ENCODE results near the gene CSNK2A2. TPM values are rescaled to one million over a fixed set of nuclear protein-coding genes. Genes with fewer than 3 reads are reported as not detected.

Gene CSNK2A2
- 10 to 100 TPM; 20.8 to 72.6 (median 33.4) TPM for total RNA-seq

DNA sequence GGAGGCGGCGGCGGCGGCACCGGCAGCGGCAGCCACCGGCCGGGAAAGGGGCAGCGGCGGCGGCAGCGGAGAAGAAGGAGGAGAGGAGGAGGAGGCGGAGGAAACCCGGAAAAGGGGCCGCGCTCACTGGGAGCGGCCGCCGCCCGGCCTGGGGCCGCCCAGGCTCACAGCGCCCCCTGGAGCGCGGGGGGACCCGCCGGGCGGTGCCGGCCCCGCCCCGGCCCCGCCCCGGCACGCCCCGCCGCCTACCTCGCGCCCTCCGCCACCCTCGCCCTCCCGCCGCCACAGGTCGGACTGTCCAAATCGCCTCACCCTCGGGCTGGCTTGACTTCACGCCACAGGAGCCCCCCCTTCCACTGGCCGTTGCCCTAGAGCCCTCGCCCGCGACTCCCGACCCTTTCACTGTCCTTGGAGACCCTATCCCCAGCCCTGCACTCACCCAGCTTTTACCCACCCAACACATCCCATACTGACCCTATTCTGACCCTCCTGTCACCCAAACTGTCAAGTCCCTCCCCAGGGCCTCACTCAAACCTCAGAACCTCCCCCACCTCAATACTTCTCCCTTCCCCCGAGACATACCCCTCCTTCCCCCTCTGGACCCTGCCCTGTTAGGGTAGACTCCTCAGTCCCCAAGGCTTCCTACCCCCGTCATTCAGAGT lies at the start of gene CSNK2A2:
TSS of gene CSNK2A2 (minus strand) at position 85 of the 662 bp plus-strand sequence. CDS start 370 bp downstream, outside the sequence.
- Histone ChIP-seq H3K27ac (no peak within 1 kb of the TSS), H3K4me3 (peak within 1 kb of the TSS; percentile 86 to 100 (median 94)), H3K4me1 (replicated peaks in 1 of 2) (peaks cover 5 to 12% of the 10 kb centered on the region in 2 donors)
- in situ Hi-C loops (cut with MboI; ENCODE audit: low pct_unique_long_range_greater_than_20kb in 2 of 9, low sequenced_read_pairs in 9 of 9, unreplicated experiment in 9 of 9), result no loop called here
- 20% methylated on average over 1 of the region's 52 CpGs; no CpG with 5 or more reads in 9 of the 10 experiments for WGBS, 10 experiments
- peak; percentile 87 to 95 (median 92) for ATAC-seq (replicated peaks in 6 of 8)

DNA sequence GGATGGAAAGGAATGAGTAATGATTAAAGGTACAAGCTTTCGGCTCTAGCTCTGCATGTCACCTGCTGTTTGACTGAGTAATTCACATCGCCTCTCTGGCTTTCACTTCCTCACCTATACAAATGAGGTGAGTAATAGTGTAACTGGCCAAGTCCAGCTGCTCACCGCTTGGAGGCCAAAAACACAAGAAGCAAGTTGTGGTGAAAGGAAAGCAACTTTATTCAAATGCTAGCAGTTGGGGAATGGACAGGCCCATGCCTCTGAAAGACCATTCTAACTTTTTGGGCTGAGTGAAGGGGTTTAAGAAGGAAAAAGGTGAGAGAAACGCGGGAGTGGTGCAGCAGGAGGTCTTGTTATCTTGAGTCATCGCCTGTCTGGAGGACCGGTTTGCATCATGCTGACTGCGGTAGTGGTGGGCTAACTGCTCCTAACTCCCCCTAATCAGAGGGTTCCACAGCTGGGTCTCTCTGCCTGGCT lies 45.7 kb upstream of the CSNK2A2 start:
- Histone ChIP-seq H3K4me3 (no peak overlapping the region), H3K27ac (no peak overlapping the region), H3K4me1 (replicated peaks in 1 of 2) (no peaks in the 10 kb centered on the region)
- ATAC-seq (replicated peaks in 6 of 8), result peak in 1 of 8 experiments; percentile 27
- 10 to 82% (median 60%) methylated on average over 2 to 8 of the region's 8 CpGs for WGBS, 10 experiments
- in situ Hi-C loops (cut with MboI; ENCODE audit: low pct_unique_long_range_greater_than_20kb in 2 of 9, low sequenced_read_pairs in 9 of 9, unreplicated experiment in 9 of 9), result no loop called here

DNA sequence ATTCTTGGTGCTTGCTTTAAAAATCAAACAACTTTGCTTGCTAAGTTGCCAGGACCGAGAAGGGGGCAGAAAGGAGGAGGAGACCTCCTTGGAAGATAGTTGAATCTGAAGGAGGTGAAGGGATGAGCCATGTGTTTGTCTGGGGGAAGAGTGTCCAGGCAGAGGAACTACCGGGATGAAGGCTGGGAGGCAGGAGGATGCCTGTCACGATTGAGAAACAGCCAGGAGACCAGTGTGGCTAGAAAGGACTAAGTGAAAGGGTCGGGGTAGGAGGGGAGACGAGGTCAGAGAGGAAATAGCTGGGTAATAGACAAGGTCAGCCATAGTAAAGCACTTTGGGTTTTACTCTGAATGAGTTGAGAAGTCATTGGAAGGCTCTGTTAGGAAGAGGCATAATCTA lies 38.9 kb upstream of the CSNK2A2 start:
- ATAC-seq (replicated peaks in 6 of 8), result peak in 4 of 8 experiments; percentile 9 to 18 (median 16)
- 7 to 83% (median 26%) methylated on average over 1 to 5 of the region's 5 CpGs; no CpG with 5 or more reads in 4 of the 10 experiments for WGBS, 10 experiments
- H3K4me1 ChIP-seq (replicated peaks in 1 of 2), result no peaks in the 10 kb centered on the region
- no peak overlapping the region for H3K4me3 ChIP-seq
- in situ Hi-C loops (cut with MboI; ENCODE audit: low pct_unique_long_range_greater_than_20kb in 2 of 9, low sequenced_read_pairs in 9 of 9, unreplicated experiment in 9 of 9), result no loop called here
- no peak overlapping the region for H3K27ac ChIP-seq

DNA sequence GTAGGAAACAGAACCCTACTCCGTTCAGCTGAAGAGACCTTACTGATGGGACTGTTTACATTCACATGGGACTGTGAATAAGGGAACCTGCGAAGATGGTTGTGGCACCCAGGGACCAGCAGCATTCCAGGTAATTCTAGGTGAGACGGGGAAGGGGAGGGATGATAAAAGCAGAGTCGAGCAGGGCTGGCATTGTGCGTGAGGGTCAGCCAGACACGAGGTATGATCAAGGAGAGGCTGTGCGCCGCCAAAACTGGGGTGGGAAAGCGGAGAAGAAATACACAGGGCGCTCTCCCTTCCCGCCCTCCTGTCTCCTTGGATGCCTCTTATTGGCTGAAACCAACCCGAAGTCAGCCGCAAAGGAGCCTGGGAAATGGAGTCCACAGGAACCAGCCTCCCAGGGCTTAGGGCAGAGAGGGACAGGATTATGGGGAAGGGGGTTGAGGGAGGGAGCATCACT lies 38.4 kb upstream of the CSNK2A2 start:
- WGBS, 10 experiments, result 0 to 7% (median 0%) methylated on average over 1 to 7 of the region's 13 CpGs; no CpG with 5 or more reads in 3 of the 10 experiments
- Histone ChIP-seq H3K4me3 (peak overlapping the region; percentile 38 to 55 (median 46)), H3K4me1 (replicated peaks in 1 of 2) (no peaks in the 10 kb centered on the region), H3K27ac (no peak overlapping the region)
- in situ Hi-C loops (cut with MboI; ENCODE audit: low pct_unique_long_range_greater_than_20kb in 2 of 9, low sequenced_read_pairs in 9 of 9, unreplicated experiment in 9 of 9), result no loop called here
- peak; percentile 93 to 100 (median 99) for ATAC-seq (replicated peaks in 6 of 8)

DNA sequence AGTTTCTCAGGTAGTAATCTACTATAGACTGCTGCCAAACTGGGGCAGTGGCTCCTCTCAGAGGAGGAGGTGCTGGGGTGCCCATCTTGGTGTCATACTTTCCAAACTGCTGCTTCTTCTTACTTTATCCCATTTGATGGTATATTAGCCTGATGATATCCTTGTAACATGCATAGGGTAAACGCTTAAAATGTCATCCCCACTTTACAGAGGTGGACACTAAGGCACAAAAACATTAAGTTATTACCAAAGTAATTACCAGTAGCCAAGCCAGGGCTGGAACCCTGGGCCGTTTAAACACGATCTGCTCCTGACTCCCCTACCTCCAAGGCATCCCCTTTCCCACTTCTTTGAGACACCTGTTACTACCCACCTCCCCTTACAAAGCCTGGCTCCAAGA lies 37.8 kb upstream of the CSNK2A2 start:
- in situ Hi-C loops (cut with MboI; ENCODE audit: low pct_unique_long_range_greater_than_20kb in 2 of 9, low sequenced_read_pairs in 9 of 9, unreplicated experiment in 9 of 9), result no loop called here
- WGBS, 10 experiments, result 0 to 67% (median 38%) methylated on average over 1 to 3 of the region's 3 CpGs; no CpG with 5 or more reads in 2 of the 10 experiments
- no peaks in the 10 kb centered on the region for H3K4me1 ChIP-seq (replicated peaks in 1 of 2)
- ATAC-seq (replicated peaks in 6 of 8), result no peak
- H3K4me3 ChIP-seq, result no peak overlapping the region
- H3K27ac ChIP-seq, result no peak overlapping the region

DNA sequence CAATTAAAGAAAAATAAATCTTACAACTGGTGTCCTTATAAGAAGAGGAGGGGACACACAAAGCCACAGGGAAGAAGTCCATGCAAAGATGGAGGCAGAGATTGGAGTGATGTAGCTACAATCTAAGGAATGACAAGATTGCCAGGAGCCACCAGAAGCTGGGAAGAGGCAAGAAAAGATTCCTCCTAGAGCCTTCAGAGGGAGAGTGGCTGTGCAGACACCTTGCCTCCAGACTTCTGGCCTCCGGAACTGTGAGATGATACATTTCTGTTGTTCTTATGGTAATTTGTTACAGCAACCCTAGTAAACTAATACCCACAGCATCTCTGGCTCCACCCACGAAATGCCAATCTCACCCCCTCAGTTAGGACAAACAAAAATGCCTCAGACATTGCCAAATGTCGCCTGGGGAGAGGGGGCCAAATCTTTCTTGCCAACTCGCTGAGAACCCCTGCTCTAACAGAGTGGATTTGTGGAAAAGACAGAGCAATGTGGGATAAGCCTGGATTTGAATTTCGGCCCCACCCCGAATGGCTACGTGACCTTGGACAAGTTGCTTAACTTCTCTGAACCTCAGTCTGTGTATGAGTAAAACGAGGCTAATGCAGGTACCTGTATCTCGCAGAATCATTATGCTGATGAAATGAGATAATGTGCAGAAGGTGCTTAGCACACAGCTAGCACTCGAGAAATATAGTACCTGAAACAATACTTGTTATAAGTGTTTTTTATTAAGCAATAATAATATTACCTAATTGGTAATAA lies 37.1 kb upstream of the CSNK2A2 start:
- Histone ChIP-seq H3K4me1 (replicated peaks in 1 of 2) (no peaks in the 10 kb centered on the region), H3K27ac (no peak overlapping the region), H3K4me3 (no peak overlapping the region)
- WGBS, 10 experiments, result 0 to 66% (median 57%) methylated on average over 2 to 10 of the region's 10 CpGs; no CpG with 5 or more reads in 1 of the 10 experiments
- in situ Hi-C loops (cut with MboI; ENCODE audit: low pct_unique_long_range_greater_than_20kb in 2 of 9, low sequenced_read_pairs in 9 of 9, unreplicated experiment in 9 of 9), result no loop called here
- ATAC-seq (replicated peaks in 6 of 8), result no peak

DNA sequence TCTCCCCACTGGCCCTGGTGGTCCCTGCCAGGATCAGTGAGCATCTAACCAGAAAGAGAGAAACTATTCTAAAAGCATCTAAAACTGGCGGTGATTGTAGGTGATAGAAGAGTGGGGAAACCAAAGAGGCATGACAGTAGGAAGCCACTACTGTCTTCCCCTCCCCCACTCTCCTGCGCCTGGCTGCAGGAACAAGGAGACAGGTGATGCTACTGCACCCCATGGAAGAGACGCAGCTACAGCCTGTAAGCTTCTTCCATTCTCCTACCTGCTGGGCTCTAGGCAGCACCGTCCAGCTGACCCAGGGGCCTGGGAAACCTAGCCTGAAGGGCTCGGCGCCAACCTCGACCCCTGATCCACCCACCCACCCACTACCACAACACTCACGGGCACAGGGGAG lies 32.4 kb upstream of the CSNK2A2 start:
- H3K4me1 ChIP-seq (replicated peaks in 1 of 2), result no peaks in the 10 kb centered on the region
- in situ Hi-C loops (cut with MboI; ENCODE audit: low pct_unique_long_range_greater_than_20kb in 2 of 9, low sequenced_read_pairs in 9 of 9, unreplicated experiment in 9 of 9), result no loop called here
- WGBS, 10 experiments, result 29 to 100% (median 80%) methylated on average over 1 to 2 of the region's 8 CpGs; no CpG with 5 or more reads in 5 of the 10 experiments
- H3K27ac ChIP-seq, result no peak overlapping the region
- no peak overlapping the region for H3K4me3 ChIP-seq
- no peak for ATAC-seq (replicated peaks in 6 of 8)

DNA sequence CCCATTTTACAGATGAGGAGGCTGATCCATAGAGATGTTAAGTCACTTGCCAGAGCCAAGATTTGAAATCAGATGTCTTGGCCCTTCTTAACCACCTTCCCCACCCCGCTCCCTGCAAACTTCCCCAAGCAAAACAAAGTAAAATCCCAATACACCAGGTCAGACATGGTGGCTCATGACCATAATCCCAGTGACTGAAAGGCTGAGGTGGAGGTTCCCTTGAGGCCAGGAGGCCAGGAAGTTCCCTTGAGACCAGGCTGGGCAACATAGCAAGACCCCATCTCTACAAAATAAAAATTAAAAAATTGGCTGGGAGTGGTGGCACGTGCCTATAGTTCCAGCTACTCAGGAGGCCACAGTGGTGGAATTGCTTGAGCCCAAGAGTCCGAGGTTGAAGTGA lies 28.9 kb upstream of the CSNK2A2 start:
- ATAC-seq (replicated peaks in 6 of 8), result no peak
- Histone ChIP-seq H3K4me3 (no peak overlapping the region), H3K4me1 (replicated peaks in 1 of 2) (no peaks in the 10 kb centered on the region), H3K27ac (no peak overlapping the region)
- in situ Hi-C loops (cut with MboI; ENCODE audit: low pct_unique_long_range_greater_than_20kb in 2 of 9, low sequenced_read_pairs in 9 of 9, unreplicated experiment in 9 of 9), result no loop called here
- 0 to 92% (median 44%) methylated on average over 1 to 2 of the region's 3 CpGs; no CpG with 5 or more reads in 6 of the 10 experiments for WGBS, 10 experiments

DNA sequence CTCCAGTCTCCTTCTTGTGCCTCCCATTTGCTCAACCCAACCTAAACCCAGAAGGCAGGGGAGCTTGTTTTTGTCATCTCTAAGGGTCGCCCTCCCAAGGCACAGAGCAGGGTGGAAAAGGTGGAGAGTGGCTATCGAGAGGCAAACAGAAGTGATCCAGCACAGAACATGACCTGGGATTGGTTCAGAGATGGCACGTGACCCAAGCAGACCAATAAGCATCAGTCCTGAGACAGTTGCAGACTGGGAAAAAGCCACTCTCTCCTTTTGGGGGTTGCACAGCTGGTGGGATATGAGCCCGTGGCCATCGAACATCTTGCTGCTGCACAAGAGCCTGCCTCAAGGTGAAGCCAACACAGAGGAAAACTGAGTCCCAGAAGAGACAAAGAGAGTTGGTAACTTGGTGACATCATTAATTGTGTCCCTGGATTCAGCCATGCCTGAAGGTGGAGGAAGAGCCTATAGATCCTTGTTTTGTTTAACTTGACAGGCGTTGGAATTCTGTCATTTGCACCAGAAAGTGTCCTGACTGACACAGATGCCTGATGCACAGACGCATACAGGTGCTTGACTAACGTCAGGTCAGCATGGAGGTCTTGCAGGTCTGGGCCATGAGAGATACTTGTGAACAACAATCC lies 28.2 kb upstream of the CSNK2A2 start:
- H3K4me3 ChIP-seq, result no peak overlapping the region
- no peak for ATAC-seq (replicated peaks in 6 of 8)
- H3K4me1 ChIP-seq (replicated peaks in 1 of 2), result no peaks in the 10 kb centered on the region
- H3K27ac ChIP-seq, result no peak overlapping the region
- in situ Hi-C loops (cut with MboI; ENCODE audit: low pct_unique_long_range_greater_than_20kb in 2 of 9, low sequenced_read_pairs in 9 of 9, unreplicated experiment in 9 of 9), result no loop called here
- 40 to 100% (median 72%) methylated on average over 2 to 8 of the region's 8 CpGs; no CpG with 5 or more reads in 1 of the 10 experiments for WGBS, 10 experiments

DNA sequence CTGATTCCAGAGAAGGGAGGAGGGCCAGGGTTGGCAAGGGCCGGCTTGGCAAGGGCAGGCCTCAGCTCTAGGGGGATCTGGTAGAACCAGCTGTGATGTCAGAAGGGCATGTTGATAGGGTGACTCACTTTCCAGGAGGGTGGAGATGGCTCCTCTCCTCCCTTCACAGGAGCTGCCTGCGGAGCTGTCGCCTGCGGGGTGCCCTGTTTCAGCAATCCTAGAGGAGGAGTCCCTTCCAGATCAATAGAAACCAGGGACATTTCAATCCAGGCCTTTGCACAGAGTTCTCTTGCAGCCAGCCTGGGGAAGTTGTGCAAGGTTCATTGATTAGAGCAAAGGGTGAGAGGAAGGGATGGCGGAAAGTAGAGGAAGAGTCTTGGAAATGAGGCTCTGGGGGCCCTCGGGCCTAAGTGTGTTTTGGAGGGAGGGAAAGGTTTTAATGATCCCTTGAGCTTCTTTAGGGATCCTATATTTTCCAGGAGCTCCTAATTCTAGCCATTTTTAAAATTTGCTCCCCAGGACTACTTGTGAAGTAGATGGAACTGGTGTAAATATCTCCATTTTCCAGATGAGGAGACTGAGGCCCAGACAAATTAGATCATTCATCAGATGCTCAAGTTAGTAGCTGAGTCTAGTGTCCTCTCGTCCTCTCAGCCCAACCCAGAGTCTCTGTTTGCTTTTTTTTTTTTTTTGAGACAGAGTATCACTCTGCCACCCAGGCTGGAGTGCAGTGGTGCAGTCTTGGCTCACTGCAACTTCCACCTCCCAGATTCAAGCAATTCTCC lies 24.8 kb upstream of the CSNK2A2 start:
- in situ Hi-C loops (cut with MboI; ENCODE audit: low pct_unique_long_range_greater_than_20kb in 2 of 9, low sequenced_read_pairs in 9 of 9, unreplicated experiment in 9 of 9), result no loop called here
- WGBS, 10 experiments, result 0 to 81% (median 58%) methylated on average over 1 to 5 of the region's 7 CpGs; no CpG with 5 or more reads in 2 of the 10 experiments
- peak in 4 of 8 experiments; percentile 27 to 100 (median 81) for ATAC-seq (replicated peaks in 6 of 8)
- Histone ChIP-seq H3K4me3 (no peak overlapping the region), H3K4me1 (replicated peaks in 1 of 2) (no peaks in the 10 kb centered on the region), H3K27ac (no peak overlapping the region)

DNA sequence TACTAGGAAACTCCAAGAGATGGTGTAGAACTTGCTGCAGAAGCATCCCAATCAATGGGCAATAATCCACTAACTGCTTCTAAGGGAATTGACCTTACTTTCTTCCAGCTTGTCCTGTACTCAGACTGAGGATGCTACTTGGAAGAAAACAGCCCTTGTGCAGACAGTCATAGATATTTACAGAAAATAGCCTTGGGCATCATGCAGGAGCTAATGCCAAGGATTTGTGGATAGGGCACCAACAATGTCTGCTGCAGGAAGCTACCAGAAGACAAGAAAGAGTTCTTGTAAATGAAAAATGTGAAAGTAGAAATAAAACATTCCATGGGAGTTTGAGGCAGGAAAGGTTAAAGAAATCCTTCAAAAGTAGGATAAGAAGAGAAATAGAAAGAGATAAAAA lies 21.5 kb upstream of the CSNK2A2 start:
- Histone ChIP-seq H3K27ac (no peak overlapping the region), H3K4me1 (replicated peaks in 1 of 2) (no peaks in the 10 kb centered on the region), H3K4me3 (no peak overlapping the region)
- ATAC-seq (replicated peaks in 6 of 8), result no peak
- in situ Hi-C loops (cut with MboI; ENCODE audit: low pct_unique_long_range_greater_than_20kb in 2 of 9, low sequenced_read_pairs in 9 of 9, unreplicated experiment in 9 of 9), result no loop called here

DNA sequence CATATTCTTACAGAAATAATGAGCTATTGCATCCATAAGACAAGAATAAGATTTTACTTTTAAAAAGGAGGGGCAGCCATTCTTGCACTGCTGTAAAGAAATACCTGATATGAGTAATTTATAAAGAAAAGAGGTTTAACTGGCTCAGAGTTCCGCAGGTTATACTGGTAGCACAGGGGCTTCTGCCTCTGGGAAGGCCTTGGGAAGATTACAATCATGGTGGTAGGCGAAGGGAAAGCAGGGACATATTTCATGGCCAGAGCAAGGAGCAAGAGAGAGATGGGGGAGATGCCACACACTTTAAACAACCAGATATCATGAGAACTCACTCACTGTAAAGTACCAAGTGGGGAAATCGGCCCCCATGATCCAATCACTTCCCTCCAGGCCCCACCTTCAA lies 20.9 kb upstream of the CSNK2A2 start:
- 0 to 60% (median 26%) methylated on average over 1 to 3 of the region's 3 CpGs; no CpG with 5 or more reads in 1 of the 10 experiments for WGBS, 10 experiments

More for the DNA sequence above, 20.9 kb upstream of the CSNK2A2 start:
- H3K27ac ChIP-seq, result no peak overlapping the region
- H3K4me1 ChIP-seq (replicated peaks in 1 of 2), result no peaks in the 10 kb centered on the region
- ATAC-seq (replicated peaks in 6 of 8), result no peak
- H3K4me3 ChIP-seq, result no peak overlapping the region
- in situ Hi-C loops (cut with MboI; ENCODE audit: low pct_unique_long_range_greater_than_20kb in 2 of 9, low sequenced_read_pairs in 9 of 9, unreplicated experiment in 9 of 9), result no loop called here
